Fibroblast of mammary gland (primary cell): Measurements from ENCODE around the gene GRIN3A.

Experiments
- DNase-seq: peaks from one replicate; pipeline ENCODE4 v3.0.0-alpha.2; 2010; ENCODE audit warnings: low read depth
- H3K4me3 ChIP-seq: 2 replicates; pipeline ENCODE4 v1.5.1; 2011; ENCODE audit warnings: low read depth, mild to moderate bottlenecking, low read length, moderate library complexity; ENCODE audit not compliant: control insufficient read depth
- CTCF ChIP-seq: conservative IDR thresholded peaks from 2 replicates; pipeline ENCODE4 v1.5.1; 2011; ENCODE audit warnings: low read depth, low read length, inconsistent platforms; ENCODE audit not compliant: control insufficient read depth, insufficient read depth

The GRIN3A gene

GRCh38 chr9:101639311-101639710 is 99.1 kb downstream of the GRIN3A start:
- H3K4me3 ChIP-seq: no peak overlapping the region
- DNase-seq: peak; percentile 18
- TF ChIP-seq CTCF: no peak

GRCh38 chr9:101636247-101636646 is 102.2 kb downstream of the GRIN3A start:
- no peak overlapping the region for H3K4me3 ChIP-seq
- no peak for TF ChIP-seq CTCF
- no peak for DNase-seq

GRCh38 chr9:101635473-101635872 is 103.0 kb downstream of the GRIN3A start:
- no peak for TF ChIP-seq CTCF
- no peak for DNase-seq
- no peak overlapping the region for H3K4me3 ChIP-seq

GRCh38 chr9:101634741-101635409 is 103.6 kb downstream of the GRIN3A start:
- DNase-seq: no peak
- no peak overlapping the region for H3K4me3 ChIP-seq
- no peak for TF ChIP-seq CTCF

GRCh38 chr9:101632611-101633010 is 105.8 kb downstream of the GRIN3A start:
- no peak for DNase-seq
- no peak overlapping the region for H3K4me3 ChIP-seq
- no peak for TF ChIP-seq CTCF

- no peak overlapping the region for H3K4me3 ChIP-seq
- no peak for DNase-seq
- TF ChIP-seq CTCF: no peak
Observed at GRCh38 chr9:101631892-101632291, 106.6 kb downstream of the GRIN3A start.

GRCh38 chr9:101629636-101630035 is 108.8 kb downstream of the GRIN3A start:
- H3K4me3 ChIP-seq: no peak overlapping the region
- no peak for DNase-seq
- TF ChIP-seq CTCF: no peak
